ENCODE results near the gene FOXN3.

DNA sequence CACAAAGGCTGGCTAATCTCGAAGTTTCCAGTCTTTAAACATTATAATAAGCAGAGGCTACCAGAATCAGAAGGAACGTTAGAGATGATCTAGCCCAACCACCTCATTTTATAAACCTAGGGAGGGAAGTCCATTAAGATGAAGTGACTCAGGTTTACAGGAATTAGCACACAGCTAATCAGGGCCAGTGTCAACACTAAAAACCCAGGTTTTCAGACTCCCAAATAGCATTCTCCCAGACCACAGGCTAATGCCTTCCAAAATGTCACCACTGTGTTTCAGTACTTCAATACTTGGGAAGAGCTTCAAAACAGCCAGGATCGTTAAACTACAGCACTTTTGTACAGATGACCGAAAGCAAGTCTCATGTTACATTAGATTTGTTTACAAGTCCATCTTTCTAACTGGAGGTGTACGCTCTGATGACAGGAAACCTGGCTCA, 89.2 kb downstream of the FOXN3 start:
- TF ChIP-seq, protein P1, sequence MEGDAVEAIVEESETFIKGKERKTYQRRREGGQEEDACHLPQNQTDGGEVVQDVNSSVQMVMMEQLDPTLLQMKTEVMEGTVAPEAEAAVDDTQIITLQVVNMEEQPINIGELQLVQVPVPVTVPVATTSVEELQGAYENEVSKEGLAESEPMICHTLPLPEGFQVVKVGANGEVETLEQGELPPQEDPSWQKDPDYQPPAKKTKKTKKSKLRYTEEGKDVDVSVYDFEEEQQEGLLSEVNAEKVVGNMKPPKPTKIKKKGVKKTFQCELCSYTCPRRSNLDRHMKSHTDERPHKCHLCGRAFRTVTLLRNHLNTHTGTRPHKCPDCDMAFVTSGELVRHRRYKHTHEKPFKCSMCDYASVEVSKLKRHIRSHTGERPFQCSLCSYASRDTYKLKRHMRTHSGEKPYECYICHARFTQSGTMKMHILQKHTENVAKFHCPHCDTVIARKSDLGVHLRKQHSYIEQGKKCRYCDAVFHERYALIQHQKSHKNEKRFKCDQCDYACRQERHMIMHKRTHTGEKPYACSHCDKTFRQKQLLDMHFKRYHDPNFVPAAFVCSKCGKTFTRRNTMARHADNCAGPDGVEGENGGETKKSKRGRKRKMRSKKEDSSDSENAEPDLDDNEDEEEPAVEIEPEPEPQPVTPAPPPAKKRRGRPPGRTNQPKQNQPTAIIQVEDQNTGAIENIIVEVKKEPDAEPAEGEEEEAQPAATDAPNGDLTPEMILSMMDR (IDR thresholded peaks at IDR 0.05), result no peak
- TF ChIP-seq POLR2A (IDR thresholded peaks at IDR 0.05) (no peak), POLR2AphosphoS5 (IDR thresholded peaks at IDR 0.05) (no peak), EP300 (IDR thresholded peaks at IDR 0.05; ENCODE audit: low read depth) (no peak)

All from transverse colon (tissue), 4 donors.